GM10266 (cell line): ENCODE results near the gene POLR3A.

Source experiments
- DNase-seq: peaks from one replicate; pipeline ENCODE4 v3.0.0; 2012; ENCODE audit errors: extremely low spot score
- CTCF ChIP-seq: IDR thresholded peaks from 2 replicates; pipeline ENCODE4 v1.5.1; 2012; ENCODE audit warnings: mild to moderate bottlenecking, low read depth; ENCODE audit not compliant: control insufficient read depth, insufficient read depth; ENCODE audit errors: missing control alignments

POLR3A gene

GRCh38 chr10:77971804-77972144 is 57.5 kb downstream of the POLR3A start:
- TF ChIP-seq CTCF: no peak
- DNase-seq: no peak

GRCh38 chr10:77970869-77971803 is 58.2 kb downstream of the POLR3A start:
- DNase-seq: peak; percentile 25

GRCh38 chr10:77969114-77969513 is 60.2 kb downstream of the POLR3A start:
- DNase-seq: no peak
- no peak for TF ChIP-seq CTCF

More at GRCh38 chr10:77970869-77971803, 58.2 kb downstream of the POLR3A start:
- no peak for TF ChIP-seq CTCF

GRCh38 chr10:77967611-77968022 is 61.7 kb downstream of the POLR3A start:
- DNase-seq: no peak
- TF ChIP-seq CTCF: no peak

GRCh38 chr10:77965294-77965693 is 64.0 kb downstream of the POLR3A start:
- TF ChIP-seq CTCF: no peak
- no peak for DNase-seq

GRCh38 chr10:77964811-77965210 is 64.5 kb downstream of the POLR3A start:
- no peak for TF ChIP-seq CTCF
- DNase-seq: no peak

GRCh38 chr10:77963901-77964300 is 65.4 kb downstream of the POLR3A start:
- TF ChIP-seq CTCF: no peak
- no peak for DNase-seq
